ENCODE measurements around the gene NKAIN2.
"Not testable (repeated sequence)": the region's sequence is repeated elsewhere in the genome, so short reads cannot be mapped to it uniquely, and the experiment has no call there.

Gene NKAIN2

DNA sequence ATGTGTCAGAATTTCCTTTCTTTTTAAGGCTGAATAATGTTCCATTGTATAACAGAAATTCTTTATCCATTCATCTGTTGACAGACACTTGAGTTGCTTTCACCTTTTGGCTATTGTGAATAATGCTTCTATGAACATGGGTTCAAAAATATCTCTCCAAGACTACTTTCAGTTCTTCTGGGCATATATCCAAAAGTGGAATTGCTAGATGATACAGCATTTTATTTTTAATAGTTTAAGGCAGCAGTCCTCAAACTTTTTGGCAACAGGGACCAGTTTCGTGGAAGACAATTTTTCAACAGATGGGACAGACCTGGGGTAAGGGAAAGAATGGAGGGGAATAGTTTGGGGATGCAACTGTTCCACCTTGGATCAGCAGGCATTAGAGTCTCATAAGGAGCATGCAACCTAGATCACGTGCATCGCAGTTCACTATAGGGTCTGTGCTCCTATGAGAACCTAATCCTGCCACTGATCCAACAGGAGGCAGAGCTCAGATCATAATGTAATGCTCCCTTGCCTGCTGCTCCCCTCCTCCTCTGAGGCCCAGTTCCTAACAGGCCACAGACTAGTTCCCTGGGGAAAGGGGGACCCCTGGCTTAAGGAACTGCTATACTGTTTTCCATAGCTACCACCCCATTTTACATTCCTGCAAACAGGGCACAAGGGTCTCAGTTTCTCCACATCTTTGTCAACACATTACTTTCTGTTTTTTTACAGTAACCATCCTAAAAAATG, 918.6 kb downstream of the NKAIN2 start:
- no peak for DNase-seq

GRCh38 chr6:124723671-124724070, 920.0 kb downstream of the NKAIN2 start:
- no peak for DNase-seq

DNA sequence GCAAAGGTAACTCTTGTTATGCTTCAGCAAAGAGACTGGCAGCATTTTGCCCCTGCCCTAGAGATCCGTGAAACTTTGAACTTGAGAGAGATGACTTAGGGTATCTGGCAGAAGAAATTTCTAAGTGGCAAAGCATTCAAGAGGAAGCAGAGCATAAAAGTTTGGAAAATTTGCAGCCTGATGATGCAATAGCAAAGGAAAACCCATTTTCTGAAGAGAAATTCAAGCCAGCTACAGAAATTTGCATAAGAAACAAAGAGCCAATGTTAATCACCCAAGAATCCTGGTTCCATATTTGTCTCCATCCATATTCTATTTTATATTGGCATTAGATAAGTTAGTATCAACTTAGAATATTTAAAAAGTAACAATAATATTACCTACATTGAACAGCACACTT, 934.1 kb downstream of the NKAIN2 start:
- DNase-seq = not testable (repeated sequence)

DNA sequence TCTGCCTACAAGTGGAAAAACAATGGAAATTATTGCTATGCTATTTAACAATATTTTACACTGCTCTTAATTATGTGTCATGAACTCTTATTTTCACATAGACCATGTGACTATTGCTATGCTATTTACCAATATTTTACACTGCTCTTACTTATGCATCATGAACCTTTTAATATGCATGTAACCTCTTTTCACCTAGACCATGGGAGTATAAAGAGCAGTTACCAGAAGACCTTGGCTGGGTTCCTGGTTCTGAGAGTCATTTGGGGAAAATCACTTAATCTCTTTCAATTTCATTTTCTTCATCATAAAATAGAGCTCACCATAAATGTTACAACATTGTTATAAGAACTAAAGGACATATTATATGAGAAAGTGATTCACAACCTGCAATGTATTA, 934.8 kb downstream of the NKAIN2 start:
- DNase-seq = no peak

GRCh38 chr6:124741341-124741740, 937.7 kb downstream of the NKAIN2 start:
- no peak for DNase-seq

DNA sequence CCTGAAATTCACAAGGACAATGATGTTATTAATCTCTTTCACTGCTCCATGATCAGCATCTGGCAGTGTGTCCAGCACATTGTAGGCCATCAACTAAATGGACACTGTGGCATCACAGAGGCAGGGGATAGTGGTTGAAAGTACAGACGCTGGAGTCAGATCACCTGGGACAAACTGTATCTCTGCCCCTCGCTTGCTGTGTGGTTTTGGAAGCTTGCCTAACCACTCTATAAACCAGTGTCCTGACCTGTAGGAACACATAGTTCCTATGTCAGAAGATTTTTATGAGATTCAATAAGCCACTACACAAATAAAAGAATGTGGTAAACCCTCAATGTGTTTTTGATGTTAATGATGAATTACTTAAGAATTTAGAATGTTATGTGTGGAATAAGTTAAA, 939.3 kb downstream of the NKAIN2 start:
- DNase-seq = no peak

DNA sequence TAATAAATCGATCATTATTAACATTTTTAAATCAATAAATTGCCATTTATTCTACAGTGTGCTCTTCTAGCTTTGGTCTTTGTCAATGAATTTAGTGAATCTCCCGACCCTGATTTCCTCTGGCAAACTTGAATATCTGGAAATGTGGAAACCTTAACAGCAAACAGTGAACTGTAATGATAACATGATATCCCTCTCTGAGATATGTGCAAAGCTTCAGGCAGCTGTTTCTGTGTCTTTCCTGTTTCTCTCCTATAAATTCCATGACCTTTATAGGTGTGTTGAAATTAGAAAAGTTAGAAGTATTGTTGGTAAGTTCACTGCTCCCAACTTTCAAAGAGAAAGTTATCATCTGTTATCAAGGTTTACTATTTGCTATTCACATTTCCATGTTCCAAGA, 939.8 kb downstream of the NKAIN2 start:
- DNase-seq = no peak

GRCh38 chr6:124747349-124747748, 943.7 kb downstream of the NKAIN2 start:
- no peak for DNase-seq

DNA sequence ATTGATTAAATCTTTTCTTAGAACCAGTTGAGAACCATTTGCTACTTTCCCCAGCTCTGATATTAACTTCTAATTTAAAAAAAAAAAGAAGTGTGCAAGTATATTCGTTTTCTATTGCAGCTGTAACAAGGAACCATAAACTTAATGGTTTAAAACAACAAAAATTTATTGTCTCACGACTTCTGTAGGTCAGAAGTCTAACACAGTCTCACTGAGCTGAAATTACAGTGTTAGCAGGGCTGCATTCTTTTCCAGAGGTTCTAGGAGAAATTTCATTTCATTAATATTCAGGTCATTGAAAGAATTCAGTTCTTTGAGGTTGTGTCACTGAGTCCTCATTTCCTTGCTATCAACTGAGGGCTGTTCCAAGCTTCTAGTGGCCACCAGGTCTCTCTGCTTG, 945.1 kb downstream of the NKAIN2 start:
- DNase-seq = no peak

- no peak for DNase-seq
Measured at GRCh38 chr6:124753001-124753400, 949.3 kb downstream of the NKAIN2 start.

- DNase-seq = no peak
Measured at GRCh38 chr6:124753562-124754105, 950.0 kb downstream of the NKAIN2 start.

GRCh38 chr6:124755321-124755720, 951.7 kb downstream of the NKAIN2 start:
- no peak for DNase-seq

GRCh38 chr6:124757560-124757959, 953.9 kb downstream of the NKAIN2 start:
- no peak for DNase-seq

DNA sequence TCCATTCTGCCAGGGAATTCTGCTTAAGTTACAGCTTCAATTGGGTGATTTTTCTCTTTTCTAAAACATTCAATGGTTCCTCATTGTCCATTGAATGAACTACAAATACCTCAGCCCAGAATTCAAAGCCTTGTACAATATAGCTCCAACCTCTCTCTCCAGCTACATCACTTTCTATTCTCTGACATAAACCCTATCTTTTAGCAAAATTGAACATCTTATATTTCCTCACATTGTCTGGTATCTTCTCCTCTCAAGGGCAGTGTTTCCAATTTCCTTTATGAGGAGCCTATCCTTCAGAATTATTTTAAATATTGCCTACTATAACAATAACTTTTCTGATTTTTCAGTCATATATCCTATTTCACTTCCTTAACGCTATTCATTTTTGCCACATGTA, 955.0 kb downstream of the NKAIN2 start:
- no peak for DNase-seq

GRCh38 chr6:124765280-124765679, 961.6 kb downstream of the NKAIN2 start:
- DNase-seq = no peak

DNA sequence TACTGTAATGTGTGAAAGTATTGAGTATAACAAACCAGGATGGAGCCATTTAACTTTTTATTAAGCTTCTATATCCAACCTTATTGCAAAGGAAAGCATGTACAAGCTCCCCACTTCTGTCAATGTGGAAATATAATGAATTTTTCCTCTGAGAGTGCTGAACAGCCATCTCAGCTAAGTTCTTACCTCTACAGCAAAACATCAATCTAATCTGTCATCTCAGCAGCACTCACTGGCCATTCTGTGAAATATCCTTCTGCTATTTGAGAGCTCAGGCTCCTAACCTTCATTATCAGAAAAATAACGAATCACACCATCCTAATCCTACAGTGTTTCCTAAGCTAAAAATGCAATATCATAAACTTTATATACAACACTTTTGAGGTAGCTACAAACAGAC, 964.6 kb downstream of the NKAIN2 start:
- no peak for DNase-seq

DNA sequence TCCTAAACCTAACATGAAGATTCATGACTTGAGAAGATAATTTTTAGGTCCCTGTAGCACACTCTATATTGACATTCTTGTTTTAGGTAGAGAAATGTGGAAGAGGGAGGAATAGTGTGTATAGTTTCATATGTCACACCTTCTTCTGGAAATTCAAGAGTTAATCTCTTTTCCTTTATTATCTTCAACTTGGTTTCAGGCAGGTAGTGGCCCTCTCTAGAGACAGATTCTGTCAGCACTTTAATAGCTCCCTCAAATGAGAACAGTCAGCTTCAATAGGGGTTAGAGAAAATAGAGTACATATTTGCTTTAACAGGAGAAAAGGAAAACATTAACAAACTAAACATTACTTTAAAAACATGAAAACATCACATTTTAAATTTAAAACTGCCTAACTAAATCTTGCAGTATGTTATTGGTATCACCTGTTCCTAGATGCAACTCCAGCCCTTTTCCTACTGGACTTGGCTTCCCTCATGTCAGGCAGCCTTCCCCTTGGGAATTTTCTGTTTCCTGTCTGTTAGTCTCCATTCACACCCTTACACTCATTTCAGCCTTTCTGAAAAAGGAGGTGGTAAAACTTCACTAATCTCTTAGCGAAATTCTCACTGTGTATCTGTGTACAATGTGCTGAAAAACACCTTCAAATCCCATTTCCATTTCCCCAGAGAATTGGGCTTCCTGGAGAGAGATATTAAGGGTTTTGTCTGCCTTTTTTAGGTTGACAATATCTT, 966.3 kb downstream of the NKAIN2 start:
- no peak for DNase-seq

DNA sequence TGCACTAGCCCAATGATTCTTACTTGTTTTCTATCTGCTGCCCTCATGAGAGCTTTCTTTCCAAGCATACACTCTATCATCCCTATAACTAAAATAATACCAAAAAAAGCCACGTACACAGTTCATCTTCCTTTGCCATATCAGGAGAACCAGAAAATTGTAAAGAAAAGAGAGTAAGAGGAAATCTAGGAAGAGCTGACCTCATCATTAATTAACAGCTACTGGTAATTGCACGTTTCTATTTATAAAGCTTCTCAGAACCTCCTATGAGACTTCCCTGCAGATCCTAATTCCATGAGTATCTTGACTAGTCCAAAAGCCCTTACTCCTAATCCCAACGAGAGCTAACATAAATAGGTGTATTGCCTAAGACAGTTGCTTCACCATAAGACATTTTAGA, 967.1 kb downstream of the NKAIN2 start:
- no peak for DNase-seq

- no peak for DNase-seq
Measured at GRCh38 chr6:124772733-124773319, 969.2 kb downstream of the NKAIN2 start.

GRCh38 chr6:124775121-124775520, 971.5 kb downstream of the NKAIN2 start:
- no peak for DNase-seq

- no peak for DNase-seq
Measured at GRCh38 chr6:124777863-124778262, 974.2 kb downstream of the NKAIN2 start.

DNA sequence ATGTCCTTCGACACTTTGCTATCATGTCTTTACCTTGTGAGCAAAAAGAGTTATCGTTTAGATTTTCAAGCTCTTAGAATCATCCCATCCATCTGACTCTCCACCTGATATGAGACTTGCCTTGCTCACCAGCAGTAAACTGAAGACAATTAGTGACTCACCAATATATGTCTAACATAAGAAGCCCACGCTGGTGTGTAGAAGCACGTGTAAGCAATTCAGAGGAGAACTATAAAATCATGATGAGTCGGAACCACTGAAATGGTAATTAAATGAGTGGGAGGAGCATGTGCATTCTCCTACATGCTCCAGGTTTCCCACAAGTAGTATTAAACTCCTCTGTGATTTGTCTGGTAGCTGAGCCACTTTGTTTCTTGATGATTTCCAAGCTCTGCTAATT, 977.0 kb downstream of the NKAIN2 start:
- DNase-seq = no peak

GRCh38 chr6:124783344-124783743, 979.7 kb downstream of the NKAIN2 start:
- no peak for DNase-seq

DNA sequence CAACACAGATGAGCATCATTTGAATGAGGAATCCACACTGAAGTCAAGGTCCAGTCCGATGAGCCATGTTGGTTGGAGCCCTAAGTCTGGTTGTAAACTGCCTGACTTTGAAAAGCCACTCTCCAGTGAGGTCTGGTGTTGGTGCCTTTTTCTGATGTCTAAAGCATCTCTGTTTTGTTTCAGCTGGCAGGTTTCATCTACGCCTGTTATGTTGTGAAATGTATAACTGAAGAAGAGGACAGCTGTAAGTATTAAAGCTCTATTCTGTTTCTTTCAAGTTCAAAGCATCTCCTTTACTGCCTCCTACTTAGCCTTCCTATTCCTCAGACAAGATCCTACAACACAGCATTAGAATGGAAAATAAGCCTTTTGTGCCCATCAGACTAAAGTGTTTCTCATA, 987.5 kb downstream of the NKAIN2 start:
- DNase-seq = no peak

All from KG1 (cell line).